Endothelial cell of umbilical vein (primary cell): ENCODE results near the gene EVA1A. TPM values are rescaled to one million over a fixed set of nuclear protein-coding genes. Genes with fewer than 3 reads are reported as not detected.

Experiments
- BruUV-seq: library from RNA; stranded (reverse); fragments of 400-500 nt; replicated peaks from 2 replicates; lab custom pipeline; 2021; lab: Mats Ljungman, UMichigan
- CTCF ChIA-PET: fragments of 300-600, 350-600 bp; sonication (Branson Sonifier 250); formaldehyde crosslinking; loops from one replicate; lab custom pipeline; 2021; ENCODE audit warnings: antibody characterized with exemption, inconsistent platforms; lab: Charles Lee
- POLR2A ChIA-PET: fragments of 300-600, 350-600 bp; sonication (Branson Sonifier 250); formaldehyde crosslinking; loops from one replicate; lab custom pipeline; 2021; ENCODE audit warnings: antibody characterized with exemption, inconsistent platforms; lab: Charles Lee
- DNase-seq: peaks from one replicate; pipeline ENCODE4 v3.0.0-alpha.2; 2011; ENCODE audit warnings: low read depth, low spot score
- FAIRE-seq: peaks from 2 replicates; lab custom pipeline; 2011; peaks lifted over from hg19 to GRCh38; lab: Jason Lieb, UNC
- H2AFZ ChIP-seq: 2 replicates; pipeline ENCODE4 v1.6.0; 2012; ENCODE audit warnings: low read depth, low read length, control low read depth, inconsistent platforms
- H3K27ac ChIP-seq: 2 replicates; pipeline ENCODE4 v1.5.1; 2011; ENCODE audit warnings: low read depth, mild to moderate bottlenecking, control low read depth, low read length, moderate library complexity; ENCODE audit not compliant: insufficient read depth
- H3K27me3 ChIP-seq, 2 experiments: 2 replicates each; pipeline versions ENCODE4 v1.6.0 to v1.6.1; 2011; ENCODE audit warnings: low read length in 2 of 2, mixed read lengths in 1 of 2; ENCODE audit not compliant: control insufficient read depth in 2 of 2, insufficient read depth in 2 of 2
- H3K36me3 ChIP-seq, 2 experiments: 2 replicates in 1 of 2; 3 replicates in 1 of 2; pipeline ENCODE4 v1.5.1; 2011; ENCODE audit warnings: low read length in 2 of 2, mild to moderate bottlenecking in 1 of 2, moderate library complexity in 1 of 2; ENCODE audit not compliant: control insufficient read depth in 2 of 2, insufficient read depth in 2 of 2; ENCODE audit errors: extremely low read depth in 1 of 2
- H3K4me1 ChIP-seq: 3 replicates; pipeline ENCODE4 v1.5.1; 2011; ENCODE audit warnings: mild to moderate bottlenecking, low read length; ENCODE audit not compliant: control insufficient read depth, insufficient read depth; ENCODE audit errors: extremely low read depth
- H3K4me2 ChIP-seq: 2 replicates; pipeline ENCODE4 v1.6.1; 2011; ENCODE audit warnings: low read length, control low read depth, mixed read lengths; ENCODE audit not compliant: insufficient read depth
- H3K4me3 ChIP-seq, 3 experiments: fragments of 200-600 bp in 1 of 3; sonication (generic), shearing (Covaris generic) in 1 of 3; replicated peaks in 1 of 3; 2 replicates each; pipeline ENCODE4 v1.5.1; 2011 to 2016; ENCODE audit warnings: control low read depth in 3 of 3, low read length in 3 of 3, mild to moderate bottlenecking in 2 of 3, inconsistent platforms in 1 of 3, low read depth in 1 of 3, moderate library complexity in 1 of 3; ENCODE audit not compliant: insufficient read depth in 1 of 3
- H3K79me2 ChIP-seq: 2 replicates; pipeline ENCODE4 v1.6.0; 2012; ENCODE audit warnings: low read length, inconsistent platforms; ENCODE audit not compliant: control insufficient read depth, insufficient read depth
- H3K9ac ChIP-seq: replicated peaks from 2 replicates; pipeline ENCODE3; 2011; ENCODE audit warnings: low read length, control low read depth; ENCODE audit not compliant: insufficient read depth; ENCODE audit errors: extremely low read depth
- H3K9me1 ChIP-seq: replicated peaks from 3 replicates; pipeline ENCODE4 v1.6.0; 2011; ENCODE audit warnings: mild to moderate bottlenecking, low read length; ENCODE audit not compliant: control insufficient read depth, insufficient read depth; ENCODE audit errors: extremely low read depth
- H3K9me3 ChIP-seq: replicated peaks from 2 replicates; pipeline ENCODE4 v1.5.1; 2012; ENCODE audit warnings: low read length, inconsistent platforms; ENCODE audit not compliant: control insufficient read depth, insufficient read depth
- H4K20me1 ChIP-seq: replicated peaks from 2 replicates; pipeline ENCODE3; 2011; ENCODE audit warnings: mild to moderate bottlenecking, low read length; ENCODE audit not compliant: control insufficient read depth, insufficient read depth; ENCODE audit errors: extremely low read depth
- EZH2 ChIP-seq: IDR thresholded peaks from 2 replicates; pipeline ENCODE4 v1.6.1; 2012; ENCODE audit warnings: borderline replicate concordance, low read depth, mild to moderate bottlenecking, moderate library complexity, low read length, inconsistent platforms; ENCODE audit not compliant: severe bottlenecking
- FOS ChIP-seq: IDR thresholded peaks from 2 replicates; pipeline ENCODE4 v1.6.1; 2011; ENCODE audit warnings: mild to moderate bottlenecking, low read length, moderate library complexity, borderline replicate concordance; ENCODE audit not compliant: insufficient read depth
- GATA2 ChIP-seq: IDR thresholded peaks from 2 replicates; pipeline ENCODE4 v1.7.0; 2011; ENCODE audit warnings: low read depth, mild to moderate bottlenecking, moderate library complexity, mixed read lengths, low read length; ENCODE audit not compliant: insufficient read length, insufficient read depth
- JUN ChIP-seq: IDR thresholded peaks from 2 replicates; pipeline ENCODE4 v1.6.1; 2011; ENCODE audit warnings: borderline replicate concordance, low read depth; ENCODE audit not compliant: insufficient read length, insufficient read depth
- MYC ChIP-seq: IDR thresholded peaks from one replicate; pipeline ENCODE4 v1.6.1; 2011; ENCODE audit warnings: mild to moderate bottlenecking, low read depth, low read length
- POLR2A ChIP-seq: IDR thresholded peaks from 2 replicates; pipeline ENCODE4 v1.6.1; 2012; ENCODE audit warnings: low read depth, mild to moderate bottlenecking, control low read depth, low read length
- POLR2AphosphoS5 ChIP-seq: IDR thresholded peaks from 2 replicates; pipeline ENCODE4 v1.6.1; 2012; ENCODE audit warnings: low read depth, mild to moderate bottlenecking, control low read depth, low read length, moderate library complexity; ENCODE audit not compliant: insufficient read depth
- dilution Hi-C: fragments of 300-500 bp; cut with MboI; formaldehyde crosslinking; loops from one replicate; pipeline ENCODE4 v1.15.0; 2019; ENCODE audit warnings: low sequenced_read_pairs; ENCODE audit not compliant: extremely low pct_ligation_motif_present
- intact Hi-C: fragments of 100-400 bp; cut with micrococcal nuclease; formaldehyde crosslinking; loops from one replicate; pipeline ENCODE4 v1.10.0; 2022
- polyA plus RNA-seq, 4 experiments: library from polyadenylated mRNA; depleted of rRNA in 3 of 4; stranded (reverse) in 3 of 4; unstranded in 1 of 4; fragments of >200 nt; gene quantifications; 2 replicates each; pipeline versions ENCODE4 v1.2.1 to v1.2.3, GENCODE V29; 2011 to 2012; ENCODE audit warnings: missing spikeins in 1 of 4
- total RNA-seq: library from RNA; stranded (reverse); gene quantifications from 2 replicates; pipeline ENCODE4 v1.2.3, GENCODE V29; 2021
- TF ChIP-seq, protein P1 (sequence below), 2 donors: IDR thresholded peaks; 1 replicate in 1 of 2; 2 replicates in 1 of 2; pipeline ENCODE4 v1.5.1; 2011; ENCODE audit warnings: low read length in 2 of 2, mild to moderate bottlenecking in 2 of 2, moderate library complexity in 2 of 2, control low read depth in 1 of 2, inconsistent platforms in 1 of 2, low read depth in 1 of 2; ENCODE audit not compliant: insufficient read depth in 1 of 2; ENCODE audit errors: extremely low read depth in 1 of 2
- TF ChIP-seq, protein P2 (sequence below): IDR thresholded peaks from 2 replicates; pipeline ENCODE4 v1.6.1; 2011; ENCODE audit not compliant: insufficient read depth, insufficient read length

Gene EVA1A
- total and polyA plus RNA-seq, 2 donors (not counting 3 experiments of a cell fraction or from before 2014, with no cell fraction given): 52.6 to 66.5 TPM

DNA sequence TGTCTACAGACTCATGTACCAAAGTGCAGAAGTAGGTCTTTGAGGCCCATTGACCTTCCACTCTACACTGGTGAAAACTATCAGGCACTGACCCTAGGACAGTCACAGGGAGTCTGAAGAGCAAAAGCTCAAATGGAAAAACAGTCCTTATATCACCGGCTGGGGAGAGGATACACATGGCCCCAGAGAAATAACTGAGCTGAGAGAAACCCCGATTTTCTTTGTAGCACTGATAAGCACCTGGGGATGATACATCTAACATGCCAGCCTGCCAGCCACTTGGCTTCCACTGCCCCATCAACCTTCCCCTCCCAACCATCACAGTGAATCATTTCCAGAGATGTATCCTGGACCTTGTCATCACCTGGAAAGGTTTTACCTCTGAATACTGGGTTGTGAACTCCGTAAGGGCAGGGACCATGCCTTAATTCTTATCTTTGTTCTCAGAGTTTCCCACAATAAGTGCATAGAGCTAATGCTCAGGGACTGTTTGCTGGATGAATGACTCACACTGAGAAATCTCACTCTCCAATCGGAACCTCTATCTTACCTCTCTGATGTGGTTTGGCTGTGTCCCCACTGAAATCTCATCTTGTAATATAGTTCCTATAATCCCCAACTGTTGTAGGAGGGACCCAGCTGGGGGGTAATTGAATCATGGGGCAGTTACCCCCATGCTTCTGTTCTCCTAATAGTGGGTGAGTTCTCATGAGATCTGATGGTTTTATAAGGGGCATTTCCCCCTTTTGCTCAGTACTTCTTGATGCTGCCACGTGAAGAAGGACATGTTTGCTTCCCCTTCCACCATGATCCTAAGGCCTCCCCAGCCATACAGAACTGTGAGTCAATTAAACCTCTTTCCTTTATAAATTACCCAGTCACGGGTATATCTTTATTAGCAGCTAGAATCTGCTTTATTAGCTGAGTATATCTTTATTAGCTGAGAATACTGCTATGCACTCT is 37.1 kb downstream of the EVA1A start:
- no peaks in the 10 kb centered on the region for H3K9me1 ChIP-seq
- H3K4me2 ChIP-seq: no peak overlapping the region
- peaks cover 20% of the 10 kb centered on the region for H3K79me2 ChIP-seq
- ChIA-PET POLR2A (no interaction called here), CTCF (interaction anchor here (1.1 to 2.0 kb wide), 5 partner anchors 21 to 117 kb away, joined by 3 to 7 read pairs (median 5); no protein-coding TSS in a partner anchor)
- H3K9ac ChIP-seq: no peak overlapping the region
- intact Hi-C loops: loop anchor here (2.0 kb wide), 1 partner anchor 21 kb away; no protein-coding TSS in a partner anchor
- no peak overlapping the region for H3K27ac ChIP-seq
- peaks cover 3 to 6% of the 10 kb centered on the region in 2 experiments for H3K36me3 ChIP-seq
- peaks cover 7% of the 10 kb centered on the region for H3K4me1 ChIP-seq
- no peaks in the 10 kb centered on the region for H3K9me3 ChIP-seq
- H3K4me3 ChIP-seq: no peak overlapping the region
- dilution Hi-C loops: no loop called here
- no TSS peak for BruUV-seq
- H4K20me1 ChIP-seq: peaks cover 4% of the 10 kb centered on the region
- no peak overlapping the region for H2AFZ ChIP-seq
- no peak for TF ChIP-seq POLR2AphosphoS5
- TF ChIP-seq FOS: peak; percentile 60
- H3K27me3 ChIP-seq: no peaks in the 10 kb centered on the region
- peak; percentile 31 for DNase-seq
- FAIRE-seq: no peak

DNA sequence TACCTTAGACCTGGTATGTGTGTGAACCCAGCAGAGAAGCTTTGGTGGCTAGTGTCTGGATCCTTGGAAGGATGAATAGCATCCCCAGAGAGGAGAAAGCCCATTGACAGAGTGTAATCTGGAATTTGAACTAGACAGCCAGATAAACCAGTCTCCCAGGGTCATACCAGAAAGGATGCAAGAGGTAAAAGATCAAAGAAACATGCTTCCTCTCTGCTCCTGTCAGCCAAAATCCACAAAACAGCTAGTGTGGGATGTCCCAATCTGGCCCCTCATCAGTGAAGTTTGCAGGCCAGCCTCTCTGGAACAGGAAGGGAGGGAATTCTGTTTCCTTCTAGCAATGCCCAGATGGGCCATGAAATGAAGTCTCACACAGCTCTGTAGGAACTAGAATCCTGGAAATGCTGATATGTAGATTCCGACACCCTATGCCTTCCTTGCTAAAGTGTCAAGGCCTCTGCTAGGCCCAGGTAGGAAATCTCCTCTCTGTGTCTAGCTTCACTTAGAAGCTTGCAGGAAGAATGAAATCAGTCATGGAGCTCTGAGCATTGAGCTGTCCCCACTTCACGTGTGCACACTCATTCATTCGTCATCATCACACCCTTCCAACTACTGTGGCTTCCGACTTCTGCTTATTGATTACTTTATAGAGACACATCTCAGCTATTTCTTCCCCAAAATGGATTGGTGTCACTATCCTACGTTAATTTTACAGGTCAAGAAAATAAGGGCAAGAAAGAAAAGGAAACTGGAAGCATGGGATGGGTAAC is 38.0 kb downstream of the EVA1A start:
- CTCF ChIA-PET: interaction anchor here (1.1 to 2.0 kb wide), 4 partner anchors 20 to 86 kb away, joined by 4 to 7 read pairs (median 6); no protein-coding TSS in a partner anchor
- Histone ChIP-seq H3K4me2 (peak overlapping the region; percentile 12), H2AFZ (no peak overlapping the region), H3K36me3 (peaks cover 5 to 9% of the 10 kb centered on the region in 2 experiments), H4K20me1 (peaks cover 4% of the 10 kb centered on the region), H3K4me3 (no peak overlapping the region), H3K27ac (no peak overlapping the region), H3K79me2 (peaks cover 15% of the 10 kb centered on the region), H3K9ac (no peak overlapping the region), H3K9me1 (no peaks in the 10 kb centered on the region), H3K27me3 (no peaks in the 10 kb centered on the region), H3K4me1 (peaks cover 7% of the 10 kb centered on the region), H3K9me3 (no peaks in the 10 kb centered on the region)
- intact Hi-C loops (loop anchor here (2.0 kb wide), 1 partner anchor 20 kb away; no protein-coding TSS in a partner anchor), dilution Hi-C loops (no loop called here)
- TF ChIP-seq POLR2AphosphoS5 (no peak), FOS (no peak), MYC (no peak), POLR2A (no peak), EZH2 (no peak), JUN (no peak), GATA2 (no peak)
- TF ChIP-seq, protein P1, sequence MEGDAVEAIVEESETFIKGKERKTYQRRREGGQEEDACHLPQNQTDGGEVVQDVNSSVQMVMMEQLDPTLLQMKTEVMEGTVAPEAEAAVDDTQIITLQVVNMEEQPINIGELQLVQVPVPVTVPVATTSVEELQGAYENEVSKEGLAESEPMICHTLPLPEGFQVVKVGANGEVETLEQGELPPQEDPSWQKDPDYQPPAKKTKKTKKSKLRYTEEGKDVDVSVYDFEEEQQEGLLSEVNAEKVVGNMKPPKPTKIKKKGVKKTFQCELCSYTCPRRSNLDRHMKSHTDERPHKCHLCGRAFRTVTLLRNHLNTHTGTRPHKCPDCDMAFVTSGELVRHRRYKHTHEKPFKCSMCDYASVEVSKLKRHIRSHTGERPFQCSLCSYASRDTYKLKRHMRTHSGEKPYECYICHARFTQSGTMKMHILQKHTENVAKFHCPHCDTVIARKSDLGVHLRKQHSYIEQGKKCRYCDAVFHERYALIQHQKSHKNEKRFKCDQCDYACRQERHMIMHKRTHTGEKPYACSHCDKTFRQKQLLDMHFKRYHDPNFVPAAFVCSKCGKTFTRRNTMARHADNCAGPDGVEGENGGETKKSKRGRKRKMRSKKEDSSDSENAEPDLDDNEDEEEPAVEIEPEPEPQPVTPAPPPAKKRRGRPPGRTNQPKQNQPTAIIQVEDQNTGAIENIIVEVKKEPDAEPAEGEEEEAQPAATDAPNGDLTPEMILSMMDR (IDR thresholded peaks at IDR 0.05; ENCODE audit: extremely low read depth in 1 of 2, insufficient read depth in 1 of 2, low read depth in 1 of 2, low read length in 2 of 2): no peak
- TF ChIP-seq, protein P2, sequence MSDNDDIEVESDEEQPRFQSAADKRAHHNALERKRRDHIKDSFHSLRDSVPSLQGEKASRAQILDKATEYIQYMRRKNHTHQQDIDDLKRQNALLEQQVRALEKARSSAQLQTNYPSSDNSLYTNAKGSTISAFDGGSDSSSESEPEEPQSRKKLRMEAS: no peak
- DNase-seq (peak; percentile 49), FAIRE-seq (no peak)
- no TSS peak for BruUV-seq
- POLR2A ChIA-PET: no interaction called here
